Lower lobe of right lung (tissue), 2 donors: Measurements from ENCODE around the gene EDN3. TPM values are rescaled to one million over a fixed set of nuclear protein-coding genes. Genes with fewer than 3 reads are reported as not detected.

Experiments used
- ATAC-seq, 2 donors: fragments of 200-7000 bp; cut with Tn5 transposase; one replicate each; pipeline ENCODE4 v1.9.1; 2020 to 2022; ENCODE audit warnings: mild to moderate bottlenecking in 2 of 2, moderate library complexity in 2 of 2
- DNase-seq: peaks from one replicate; pipeline ENCODE4 v3.0.0-alpha.2; 2020
- H3K27ac ChIP-seq: fragments of 200-600 bp; one replicate; pipeline ENCODE4 v1.8.0; 2022
- H3K27me3 ChIP-seq: fragments of 200-600 bp; one replicate; pipeline ENCODE4 v1.8.0; 2022; ENCODE audit warnings: low read depth
- H3K36me3 ChIP-seq: fragments of 200-600 bp; one replicate; pipeline ENCODE4 v1.8.0; 2022; ENCODE audit warnings: mild to moderate bottlenecking
- H3K4me1 ChIP-seq: fragments of 200-600 bp; one replicate; pipeline ENCODE4 v1.8.0; 2022
- H3K4me3 ChIP-seq: fragments of 200-600 bp; one replicate; pipeline ENCODE4 v1.8.0; 2022; ENCODE audit warnings: mild to moderate bottlenecking
- H3K9me3 ChIP-seq: fragments of 200-600 bp; one replicate; pipeline ENCODE4 v1.8.0; 2022
- intact Hi-C: fragments of 100-400 bp; cut with DNase I; formaldehyde crosslinking; loops from one replicate; pipeline ENCODE4 v1.11.0; 2022
- total RNA-seq: library from RNA; stranded (reverse); fragmentation: NEBNext Ultra II Directional; extraction: Animal tissue kit (Norgen Biotek cat#: 25700); gene quantifications from one replicate; pipeline ENCODE4 v1.2.1, GENCODE V29; 2021
- TF ChIP-seq, protein P1 (sequence below): fragments of 200-600 bp; IDR thresholded peaks from one replicate; pipeline ENCODE4 v1.8.0; 2022; ENCODE audit warnings: antibody characterized with exemption, mild to moderate bottlenecking
- donor health status: DM: no; HTN: yes; CAD: no; lungs with severe emphysema.

The EDN3 gene
- total RNA-seq, 1 donor from 2014 or later: 0.27 TPM

DNA sequence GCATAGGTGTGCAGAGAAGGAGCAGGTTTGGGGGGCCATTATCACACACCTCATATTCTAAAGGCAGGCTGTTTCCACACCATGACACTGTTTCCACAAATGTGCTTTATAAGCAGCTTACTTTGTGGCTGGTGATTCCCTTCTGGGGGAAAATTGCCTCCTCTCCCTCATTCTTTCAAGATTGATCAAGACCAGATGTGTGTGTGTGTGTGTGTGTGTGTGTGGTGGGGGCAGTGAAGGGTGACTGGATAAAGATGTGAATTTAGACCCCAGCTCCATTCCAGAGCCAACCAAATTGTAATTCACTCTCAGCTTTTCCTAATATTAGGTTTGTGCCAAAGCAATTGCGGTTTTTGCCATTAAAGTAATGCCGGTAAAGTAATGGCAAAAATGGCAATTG lies 45.6 kb downstream of the EDN3 start:
- no peaks in the 10 kb centered on the region for H3K4me1 ChIP-seq
- TF ChIP-seq, protein P1, sequence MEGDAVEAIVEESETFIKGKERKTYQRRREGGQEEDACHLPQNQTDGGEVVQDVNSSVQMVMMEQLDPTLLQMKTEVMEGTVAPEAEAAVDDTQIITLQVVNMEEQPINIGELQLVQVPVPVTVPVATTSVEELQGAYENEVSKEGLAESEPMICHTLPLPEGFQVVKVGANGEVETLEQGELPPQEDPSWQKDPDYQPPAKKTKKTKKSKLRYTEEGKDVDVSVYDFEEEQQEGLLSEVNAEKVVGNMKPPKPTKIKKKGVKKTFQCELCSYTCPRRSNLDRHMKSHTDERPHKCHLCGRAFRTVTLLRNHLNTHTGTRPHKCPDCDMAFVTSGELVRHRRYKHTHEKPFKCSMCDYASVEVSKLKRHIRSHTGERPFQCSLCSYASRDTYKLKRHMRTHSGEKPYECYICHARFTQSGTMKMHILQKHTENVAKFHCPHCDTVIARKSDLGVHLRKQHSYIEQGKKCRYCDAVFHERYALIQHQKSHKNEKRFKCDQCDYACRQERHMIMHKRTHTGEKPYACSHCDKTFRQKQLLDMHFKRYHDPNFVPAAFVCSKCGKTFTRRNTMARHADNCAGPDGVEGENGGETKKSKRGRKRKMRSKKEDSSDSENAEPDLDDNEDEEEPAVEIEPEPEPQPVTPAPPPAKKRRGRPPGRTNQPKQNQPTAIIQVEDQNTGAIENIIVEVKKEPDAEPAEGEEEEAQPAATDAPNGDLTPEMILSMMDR: no peak
- intact Hi-C loops: no loop called here
- no peak overlapping the region for H3K4me3 ChIP-seq
- ATAC-seq (no peak), DNase-seq (no peak)
- no peaks in the 10 kb centered on the region for H3K36me3 ChIP-seq
- H3K9me3 ChIP-seq: no peaks in the 10 kb centered on the region
- no peak overlapping the region for H3K27ac ChIP-seq
- no peaks in the 10 kb centered on the region for H3K27me3 ChIP-seq

DNA sequence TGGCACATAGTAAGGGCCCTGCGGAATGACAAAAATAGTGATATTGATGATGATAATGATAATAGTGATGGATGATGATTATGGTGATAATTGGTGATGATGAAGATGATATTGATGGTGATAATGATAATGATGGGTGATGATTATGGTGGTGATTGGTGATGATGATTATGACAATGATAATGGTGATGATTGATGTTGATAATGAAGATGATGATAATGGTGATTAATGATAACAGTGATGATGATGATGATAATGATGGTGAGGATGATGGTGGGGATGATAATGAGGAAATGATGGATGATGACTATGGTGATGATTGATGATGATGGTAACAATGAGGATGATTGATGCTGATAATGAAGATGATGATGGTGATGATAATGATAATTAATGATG lies 48.9 kb downstream of the EDN3 start:
- Histone ChIP-seq H3K27ac (no peak overlapping the region), H3K36me3 (no peaks in the 10 kb centered on the region), H3K27me3 (no peaks in the 10 kb centered on the region), H3K4me1 (no peaks in the 10 kb centered on the region), H3K9me3 (no peaks in the 10 kb centered on the region), H3K4me3 (no peak overlapping the region)
- intact Hi-C loops: no loop called here
- DNase-seq (no peak), ATAC-seq (no peak)
- TF ChIP-seq, protein P1: no peak

DNA sequence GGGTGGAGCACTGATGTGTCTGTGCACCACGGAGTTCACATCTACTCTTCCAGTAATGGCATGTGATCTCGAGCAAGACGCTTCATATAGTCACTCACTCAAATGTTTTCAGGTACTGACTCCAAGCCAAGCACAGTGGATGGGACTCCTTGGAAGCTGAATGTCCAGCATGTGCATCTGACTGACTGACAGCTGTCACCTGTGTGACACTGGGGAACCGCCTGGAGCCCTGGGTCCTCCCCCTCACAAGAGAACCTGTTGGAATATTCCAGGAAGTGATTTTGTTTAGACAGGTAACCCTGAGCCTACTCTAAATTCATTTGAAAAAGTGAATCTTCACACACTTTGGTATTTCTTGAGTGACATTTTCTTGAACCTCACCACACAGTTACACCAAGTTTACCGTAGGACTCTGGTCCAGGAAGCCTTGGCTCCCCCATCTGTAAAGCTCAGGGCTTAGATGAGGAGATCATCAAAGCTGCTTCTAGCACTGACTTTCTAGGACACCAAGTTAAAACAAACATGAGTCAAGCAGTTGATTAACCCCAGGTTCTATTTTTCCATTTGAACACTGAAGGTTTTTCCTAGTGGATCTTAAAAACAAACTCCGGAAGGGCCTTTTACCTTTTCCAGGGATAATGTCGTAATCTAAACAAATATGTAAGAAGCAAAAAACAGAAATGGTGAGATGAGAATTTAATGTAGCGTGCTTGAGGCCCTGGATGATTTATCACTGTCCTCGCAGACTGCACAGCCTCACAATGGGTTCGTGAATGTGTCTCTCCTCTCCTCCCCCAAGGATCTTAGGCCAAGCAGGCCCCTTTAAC lies 50.1 kb downstream of the EDN3 start:
- Histone ChIP-seq H3K27ac (no peak overlapping the region), H3K4me1 (no peaks in the 10 kb centered on the region), H3K36me3 (no peaks in the 10 kb centered on the region), H3K4me3 (no peak overlapping the region), H3K9me3 (no peaks in the 10 kb centered on the region), H3K27me3 (no peaks in the 10 kb centered on the region)
- no peak for DNase-seq
- ATAC-seq: no peak
- intact Hi-C loops: no loop called here
- TF ChIP-seq, protein P1: no peak

DNA sequence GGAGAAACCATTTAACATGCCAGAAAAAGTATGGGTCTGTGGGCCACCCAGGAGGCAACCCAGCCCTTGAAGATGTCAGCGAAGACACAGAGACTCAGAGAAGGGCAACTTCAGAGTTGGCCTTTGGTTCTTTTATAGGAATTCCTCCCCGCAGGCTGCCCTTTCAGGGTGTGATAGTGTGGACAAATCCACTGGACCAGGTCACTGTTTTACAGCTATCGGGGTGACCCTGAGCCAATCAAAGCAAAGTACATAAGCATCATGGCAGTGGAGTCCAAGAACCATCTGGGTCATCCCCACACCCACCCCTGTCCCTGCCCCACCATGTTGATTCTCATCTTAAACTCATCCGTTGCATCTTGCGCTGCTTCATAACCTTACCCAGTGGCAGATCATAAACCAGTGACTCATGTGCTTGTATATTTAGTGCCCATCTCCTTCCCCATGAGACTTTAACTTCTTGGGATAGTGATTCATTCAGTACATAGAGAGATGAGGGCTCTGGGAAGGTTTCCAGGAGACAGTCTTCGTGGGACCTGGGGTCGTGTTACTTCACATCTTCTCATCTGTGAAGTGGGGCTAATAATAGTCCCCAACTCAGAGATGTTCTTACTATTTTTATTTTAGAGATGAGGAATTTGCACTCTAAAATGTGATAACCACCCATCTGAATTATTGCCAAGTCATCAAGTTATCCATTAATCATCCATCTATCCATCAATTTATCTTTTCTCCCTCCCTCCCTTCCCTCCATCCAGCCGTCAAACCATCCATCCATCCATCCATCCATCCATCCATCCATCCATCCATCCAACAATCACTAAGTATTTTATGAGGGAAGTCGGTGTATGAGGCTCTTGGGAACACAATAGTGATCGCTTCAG lies 51.0 kb downstream of the EDN3 start:
- Histone ChIP-seq H3K27me3 (peaks cover 3% of the 10 kb centered on the region), H3K27ac (no peak overlapping the region), H3K9me3 (no peaks in the 10 kb centered on the region), H3K4me1 (no peaks in the 10 kb centered on the region), H3K36me3 (no peaks in the 10 kb centered on the region), H3K4me3 (no peak overlapping the region)
- ATAC-seq (no peak), DNase-seq (no peak)
- intact Hi-C loops: no loop called here
- TF ChIP-seq, protein P1: no peak

DNA sequence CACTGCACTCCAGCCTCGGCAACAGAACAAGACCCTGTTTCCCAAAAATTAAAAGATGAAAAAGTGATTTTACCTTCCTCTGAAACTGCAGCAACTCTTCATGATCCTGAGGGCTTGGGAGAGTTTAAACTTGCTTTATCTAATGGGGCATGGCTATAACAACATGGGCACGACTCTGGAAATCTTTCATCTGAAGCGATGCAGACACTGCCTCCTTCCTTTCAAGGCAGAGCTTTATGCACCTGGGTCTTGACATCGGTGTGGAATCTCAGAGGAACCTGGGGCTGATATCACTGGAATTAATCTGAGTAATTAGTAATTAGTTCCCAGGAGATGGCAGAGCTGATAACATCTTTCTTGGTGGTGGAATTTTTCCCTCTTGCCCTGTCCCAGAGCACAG lies 52.1 kb downstream of the EDN3 start:
- DNase-seq (no peak), ATAC-seq (no peak)
- H3K27ac ChIP-seq: no peak overlapping the region
- H3K9me3 ChIP-seq: no peaks in the 10 kb centered on the region
- H3K27me3 ChIP-seq: peaks cover 14% of the 10 kb centered on the region
- H3K4me1 ChIP-seq: no peaks in the 10 kb centered on the region
- no peak overlapping the region for H3K4me3 ChIP-seq
- no peaks in the 10 kb centered on the region for H3K36me3 ChIP-seq
- TF ChIP-seq, protein P1: no peak
- intact Hi-C loops: no loop called here
